Activated CD4-positive, alpha-beta T cell treated with anti-CD3 and anti-CD28 coated beads for 24 hours (primary cell): ENCODE results near the gene CCL1.

Source experiments
- DNase-seq, 2 donors: peaks; one replicate each; pipeline ENCODE4 v3.0.0-alpha.2; 2020; ENCODE audit warnings: low read depth in 2 of 2

The CCL1 gene, protein sequence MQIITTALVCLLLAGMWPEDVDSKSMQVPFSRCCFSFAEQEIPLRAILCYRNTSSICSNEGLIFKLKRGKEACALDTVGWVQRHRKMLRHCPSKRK

DNA sequence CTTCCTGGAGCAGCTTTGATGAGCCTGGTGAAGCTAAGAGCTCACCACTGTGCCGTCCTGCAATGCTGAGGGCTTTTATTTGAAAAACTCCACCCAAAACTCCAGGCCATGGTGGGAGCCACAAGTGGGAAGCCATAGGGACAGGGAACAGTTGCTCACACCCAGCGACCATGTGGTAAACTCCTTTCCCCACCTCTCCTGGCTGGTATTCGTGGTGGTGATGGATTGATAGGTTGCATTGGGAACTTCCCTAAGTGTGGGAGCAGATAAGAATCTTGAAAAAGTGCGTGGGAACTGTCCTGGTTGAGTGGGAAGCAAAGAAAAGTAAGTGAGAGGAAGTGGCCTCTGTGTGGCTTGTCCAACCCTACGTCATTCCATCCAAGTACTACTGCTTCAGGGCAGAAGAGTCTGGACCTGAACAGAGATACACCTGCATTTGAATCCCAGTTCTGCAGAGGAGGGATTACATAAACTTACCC lies at the start of gene CCL1:
TSS of gene CCL1 (minus strand) at position 51 of the 479 bp plus-strand sequence. CDS start 72 bp downstream, outside the sequence.
- no peak for DNase-seq

DNA sequence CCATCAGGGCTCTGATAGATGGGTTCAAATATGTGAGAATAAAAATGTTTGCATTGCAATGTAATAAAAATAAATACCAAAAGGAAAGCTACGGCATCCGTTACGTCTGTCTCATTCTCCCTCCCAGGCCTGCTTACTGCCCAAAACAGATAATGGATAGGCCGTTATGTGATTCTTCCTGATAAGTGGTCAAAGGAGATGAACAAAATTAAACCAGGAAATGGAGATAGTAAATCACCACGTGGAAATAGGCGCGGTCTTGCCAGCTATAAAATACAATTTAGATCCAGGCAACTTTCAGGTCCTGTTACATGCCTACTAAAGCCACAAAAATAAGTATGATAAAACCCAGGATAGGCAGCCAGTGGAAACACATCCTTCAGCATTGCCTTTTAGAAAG lies 49.5 kb upstream of the CCL1 start:
- DNase-seq = no peak

DNA sequence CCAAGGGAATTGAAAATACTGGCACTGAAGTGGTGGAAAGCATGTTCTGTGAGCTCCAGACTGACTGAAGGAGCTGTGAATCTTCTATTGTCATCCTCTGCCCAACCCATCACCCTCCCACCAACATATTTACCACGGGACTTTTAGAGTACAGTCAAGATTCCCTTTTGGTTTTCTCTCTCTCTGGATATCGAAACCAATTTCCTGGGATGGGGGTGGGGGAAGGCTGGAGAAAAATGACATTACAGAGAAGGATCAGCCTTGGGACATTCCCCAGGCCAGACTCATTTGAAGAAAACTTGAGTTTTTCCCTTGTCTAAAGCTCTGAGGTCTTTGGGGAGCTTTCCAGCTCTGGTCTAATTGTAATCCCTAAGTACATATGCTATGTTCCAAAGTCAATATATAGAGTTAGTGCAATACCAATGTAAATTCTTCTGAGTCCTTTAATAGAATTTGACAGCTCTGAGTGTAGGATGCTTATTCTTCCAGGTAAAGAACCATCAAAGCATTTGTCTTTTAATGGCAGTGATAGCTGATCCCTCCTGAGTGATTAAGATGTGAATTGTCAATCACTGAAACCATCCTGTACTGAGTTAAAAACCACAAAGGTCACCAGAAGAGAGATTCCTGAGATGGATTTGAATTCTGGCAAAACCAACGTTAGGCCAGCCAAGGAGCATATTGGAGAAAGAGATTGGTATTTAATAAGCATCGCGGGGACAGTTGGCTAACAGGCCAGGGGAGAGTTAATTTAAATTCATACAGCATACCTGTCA lies 48.8 kb upstream of the CCL1 start:
- no peak for DNase-seq

DNA sequence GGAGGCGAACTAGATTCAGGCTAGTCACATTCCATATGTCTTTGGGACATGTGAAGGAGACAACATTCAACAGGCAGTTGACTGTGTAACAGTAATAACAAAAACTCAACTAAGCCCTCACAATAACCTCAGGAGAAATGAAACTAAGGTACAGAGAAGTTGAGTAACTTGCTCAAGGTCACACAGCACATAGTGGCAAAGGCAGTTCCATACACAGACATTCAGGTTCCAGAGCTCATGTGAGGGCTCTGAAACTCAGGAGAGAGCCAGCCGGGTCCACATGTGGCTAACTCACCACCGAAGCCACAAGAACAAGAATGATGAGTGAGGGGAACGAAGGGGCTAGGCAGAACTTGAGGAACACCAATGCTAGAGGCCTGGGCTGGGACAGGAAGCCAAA lies 46.3 kb upstream of the CCL1 start:
- no peak for DNase-seq

DNA sequence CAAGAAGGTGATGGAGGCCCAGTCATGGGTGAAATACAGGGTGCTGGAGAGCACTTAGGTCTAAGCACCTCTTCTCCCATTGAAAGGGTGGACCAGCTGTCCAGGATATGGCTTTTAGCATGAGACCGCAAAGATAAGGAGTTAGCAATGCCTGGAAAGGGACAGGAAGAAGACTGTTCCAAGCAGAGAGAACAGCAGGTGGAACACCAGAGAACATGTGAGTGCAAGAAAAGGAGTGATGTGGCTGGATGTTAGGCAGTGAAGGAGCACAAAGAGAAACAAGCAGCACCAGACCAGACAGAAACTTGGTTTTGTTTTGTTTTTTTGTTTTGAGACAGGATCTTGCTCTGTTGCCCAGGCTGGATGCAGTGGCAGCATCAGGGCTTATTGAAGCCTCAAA lies 45.4 kb upstream of the CCL1 start:
- DNase-seq = no peak

DNA sequence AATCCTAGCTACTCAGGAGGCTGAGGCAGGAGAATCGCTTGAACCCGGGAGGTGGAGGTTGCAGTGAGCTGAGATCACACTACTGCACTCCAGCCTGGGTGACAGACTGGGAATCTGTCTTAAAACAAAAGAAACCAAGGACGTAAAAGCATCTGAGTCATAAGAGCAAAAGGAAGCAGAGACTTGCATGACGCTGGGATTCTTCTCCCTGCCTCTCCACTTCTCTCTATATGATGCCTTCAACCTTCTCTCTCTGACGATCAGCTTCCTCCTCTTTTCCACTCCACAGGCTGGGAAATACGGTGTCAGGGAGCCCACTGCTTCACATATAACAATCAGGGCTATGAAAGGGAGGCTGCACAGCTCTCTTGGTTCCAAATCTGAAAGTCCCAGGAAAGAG lies 43.2 kb upstream of the CCL1 start:
- no peak for DNase-seq

DNA sequence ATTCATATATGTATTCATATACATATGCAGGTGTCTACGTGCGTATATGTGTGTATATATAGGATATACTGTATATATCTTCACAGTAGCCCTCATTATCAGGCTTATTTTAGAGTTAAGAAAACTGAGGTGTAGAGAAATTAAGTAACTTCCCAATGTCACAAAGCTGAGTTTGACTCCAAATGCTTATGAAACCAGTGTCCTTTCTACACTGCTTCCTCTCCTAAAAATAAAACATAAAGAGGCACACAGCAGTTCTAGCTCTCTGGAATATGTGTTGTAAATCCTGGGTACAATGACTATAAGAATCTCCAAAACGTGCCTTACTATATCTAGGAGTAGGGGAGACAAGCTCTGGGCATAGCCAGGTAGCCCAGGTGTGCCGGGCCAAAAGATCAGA lies 40.0 kb upstream of the CCL1 start:
- no peak for DNase-seq

DNA sequence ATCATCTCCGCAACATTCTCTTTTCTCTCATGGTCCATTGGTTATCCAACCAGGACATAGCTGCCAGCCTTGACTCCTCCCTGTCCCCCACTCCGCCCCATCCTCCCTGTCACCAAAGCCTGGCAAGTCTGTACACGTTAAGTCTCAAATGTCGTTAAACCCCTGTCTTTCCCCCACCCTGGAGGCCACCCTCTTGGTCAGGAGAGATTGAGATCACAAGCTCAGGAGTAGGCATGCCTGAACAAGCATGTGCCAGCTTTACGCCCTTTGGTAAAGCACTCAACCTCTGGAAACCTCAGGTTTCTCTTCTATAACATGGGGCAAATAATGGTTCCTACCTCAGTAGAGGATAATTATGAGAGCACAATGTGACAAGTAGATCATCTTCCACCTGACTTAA lies 38.1 kb upstream of the CCL1 start:
- DNase-seq = no peak

DNA sequence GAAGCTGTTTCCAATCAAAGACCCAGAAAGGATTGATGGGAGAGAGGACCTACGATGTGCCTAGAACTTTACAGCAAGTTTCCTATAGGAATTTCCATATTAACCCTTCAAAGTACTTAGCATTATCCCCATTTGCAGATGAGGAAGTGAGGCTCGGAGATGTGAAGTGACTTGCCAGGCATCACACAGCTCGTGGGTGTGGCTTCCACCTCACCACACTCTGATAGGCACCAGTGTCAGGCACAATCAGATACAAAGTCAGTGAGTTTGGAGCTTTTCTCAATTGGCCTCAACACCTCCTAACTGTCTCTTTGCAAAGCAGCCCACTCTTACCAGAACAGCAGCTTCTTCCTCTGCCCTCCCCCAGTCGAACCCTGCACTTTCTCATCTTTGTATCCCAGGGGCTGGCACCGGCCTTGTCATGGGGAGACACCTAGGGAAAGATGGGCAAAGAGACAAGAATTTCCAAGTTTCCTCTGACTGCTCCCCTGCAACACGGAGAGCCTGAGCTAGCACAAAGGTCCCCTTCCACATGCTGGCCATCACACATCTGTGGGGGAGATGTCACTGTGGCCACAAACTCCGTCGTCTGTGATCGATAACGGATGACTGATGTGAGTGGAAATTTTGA lies 37.4 kb upstream of the CCL1 start:
- no peak for DNase-seq

DNA sequence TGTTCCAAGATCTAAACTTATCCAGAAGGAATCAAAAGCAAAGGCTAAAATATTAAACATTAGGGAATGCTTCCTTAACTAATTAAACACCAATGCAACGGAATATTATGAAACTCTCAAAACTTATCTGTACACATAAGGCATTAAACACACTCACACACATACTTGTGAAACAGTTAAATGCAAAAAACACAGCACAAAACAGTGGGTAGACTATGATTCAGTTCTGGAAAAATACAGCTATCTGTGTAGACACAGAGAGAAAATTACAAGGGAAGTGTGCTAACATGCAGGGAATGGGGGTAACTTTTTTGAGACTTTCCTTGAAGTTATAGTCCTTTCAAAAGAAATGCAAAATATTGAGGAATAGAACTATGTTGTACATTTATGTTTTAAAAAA lies 36.7 kb upstream of the CCL1 start:
- no peak for DNase-seq

DNA sequence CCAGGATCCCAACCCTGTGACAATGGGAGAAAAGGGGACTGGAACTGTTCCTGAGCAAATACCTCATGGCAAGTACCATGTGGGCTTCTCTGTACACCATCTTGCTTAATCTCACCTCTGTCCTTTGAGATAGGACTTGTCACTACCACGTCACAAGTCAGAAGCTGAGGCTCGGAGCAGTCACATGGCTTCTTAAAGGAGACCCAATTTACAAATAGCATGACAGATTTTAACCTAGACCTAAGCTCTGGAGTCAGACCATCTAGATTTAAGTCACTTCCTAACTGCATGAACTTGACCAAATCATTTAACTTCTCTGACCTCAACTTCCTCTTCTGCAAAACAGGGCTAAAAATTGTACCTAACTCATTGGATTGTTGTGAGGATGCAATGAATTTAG lies 36.0 kb upstream of the CCL1 start:
- DNase-seq = no peak

DNA sequence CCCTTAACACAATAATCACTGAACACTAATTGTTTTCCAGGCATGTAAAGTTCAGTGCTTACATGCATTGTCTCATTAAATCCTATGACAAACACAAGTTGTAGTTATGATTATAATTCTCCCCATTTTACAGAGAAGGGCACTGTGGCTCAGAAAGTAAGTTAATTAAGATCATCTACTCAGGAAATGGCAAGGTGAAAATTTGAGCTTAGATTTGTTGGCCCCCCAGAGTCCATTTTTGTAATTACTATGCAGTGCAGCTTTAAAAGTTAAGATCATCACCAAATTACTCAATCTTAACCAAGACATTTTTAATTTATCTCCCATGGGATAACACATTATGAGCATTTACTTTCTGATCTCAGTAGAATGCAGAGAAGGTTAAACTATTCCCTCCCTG lies 34.2 kb upstream of the CCL1 start:
- DNase-seq = no peak

DNA sequence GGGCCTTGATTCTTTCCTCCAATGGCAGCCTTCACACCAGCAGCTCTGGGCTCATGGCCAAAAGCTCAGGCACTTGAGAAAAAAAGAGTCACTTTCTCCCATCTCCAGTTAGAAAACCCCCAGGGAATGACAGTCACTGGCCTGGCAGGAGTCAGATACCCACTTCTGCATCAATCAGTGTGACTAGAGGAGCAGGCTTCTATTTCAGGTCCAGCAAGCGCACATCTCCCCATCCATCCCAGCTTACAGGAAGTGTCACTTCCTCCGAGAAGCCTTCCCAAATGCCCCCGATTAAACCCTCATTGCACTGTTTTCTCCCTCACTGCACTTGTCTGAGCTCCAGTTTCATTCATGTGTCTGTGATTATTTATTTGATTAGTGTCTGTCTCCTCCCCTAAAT lies 30.4 kb upstream of the CCL1 start:
- DNase-seq = no peak

DNA sequence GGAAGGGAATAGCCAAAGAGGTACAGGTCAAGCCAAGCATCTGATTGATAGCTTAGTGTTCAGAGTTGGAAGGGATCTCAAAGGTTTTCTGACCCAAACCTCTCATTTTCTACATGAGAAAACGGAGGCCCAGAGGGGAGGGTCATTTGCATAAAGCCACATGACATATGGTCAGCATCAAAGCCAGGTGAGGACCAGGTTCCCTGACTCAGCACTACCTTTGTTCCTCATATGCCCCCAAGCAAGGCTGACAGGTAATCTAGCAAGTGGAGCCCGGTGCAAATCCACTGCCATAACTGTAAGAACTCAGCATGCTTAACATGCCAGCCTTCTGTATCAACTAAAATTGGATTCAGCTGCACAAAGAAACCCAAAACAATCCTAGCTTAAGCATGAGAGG lies 28.2 kb upstream of the CCL1 start:
- DNase-seq = no peak

DNA sequence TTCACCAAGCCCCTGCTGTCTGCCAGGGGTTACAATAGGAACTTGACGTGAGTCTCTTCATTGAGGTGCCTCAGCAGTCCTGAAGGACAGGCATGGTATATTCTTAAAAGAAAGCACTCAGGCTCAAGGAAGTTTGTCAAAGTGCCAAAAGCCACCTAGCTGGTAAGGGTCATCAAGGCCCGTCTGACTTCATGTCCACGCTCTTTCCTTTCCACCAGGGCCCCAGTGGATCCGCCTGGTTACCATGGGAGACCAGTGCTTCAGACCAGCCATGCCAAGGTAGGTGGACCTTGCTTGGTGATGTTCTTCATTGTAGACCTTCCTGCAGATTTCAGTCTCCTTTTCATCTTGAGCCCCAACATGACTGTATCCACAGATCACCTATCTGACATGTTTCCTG lies 27.6 kb upstream of the CCL1 start:
- no peak for DNase-seq

DNA sequence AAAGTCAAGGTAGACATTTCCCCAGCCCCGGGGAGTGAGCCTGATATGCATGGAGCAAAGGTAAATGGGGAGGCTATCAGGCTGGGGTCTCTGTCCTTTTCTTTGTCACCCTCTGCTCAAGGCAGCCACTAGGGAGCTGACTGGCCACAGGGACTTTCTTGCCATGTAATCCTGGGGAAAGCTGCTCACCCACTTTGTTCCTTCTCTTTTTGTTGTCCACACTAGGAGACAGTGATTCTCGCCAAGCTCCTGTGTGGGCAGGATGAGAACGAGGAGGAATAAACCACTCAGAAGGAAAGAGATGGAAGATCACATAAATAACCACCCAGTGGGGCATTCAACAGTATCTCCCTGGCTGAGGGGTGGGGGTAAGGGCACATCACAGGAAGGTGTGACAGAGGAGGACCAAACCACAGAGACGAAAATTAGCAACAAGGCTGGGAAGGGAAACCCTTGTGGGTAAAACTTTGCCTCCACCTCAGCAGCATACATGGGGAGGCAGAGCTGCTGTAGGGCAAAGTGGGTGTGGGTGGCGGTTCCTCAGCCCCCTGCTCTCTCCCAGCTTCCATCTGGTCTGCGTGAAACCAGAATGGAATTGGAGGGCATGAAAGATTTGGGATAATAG lies 26.2 kb upstream of the CCL1 start:
- no peak for DNase-seq

DNA sequence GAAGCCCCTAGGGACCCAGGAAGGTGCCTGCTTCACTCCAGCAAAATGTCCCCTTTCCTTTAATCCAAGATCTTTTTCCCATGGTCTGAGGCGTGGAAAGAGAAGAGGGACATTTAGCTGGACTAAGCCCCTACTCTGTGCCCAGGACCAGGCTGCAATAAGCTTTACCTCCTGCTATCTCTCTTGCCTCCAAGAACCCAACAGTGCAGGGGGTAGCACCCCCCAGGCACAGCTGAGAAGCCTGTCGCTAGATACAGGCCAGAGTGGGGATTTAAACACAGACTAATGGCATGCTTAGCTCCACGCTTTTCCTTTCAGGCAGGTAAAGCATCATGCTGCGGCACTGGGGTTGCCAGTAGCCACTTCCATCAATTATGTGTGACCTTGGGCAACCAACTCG lies 24.5 kb upstream of the CCL1 start:
- no peak for DNase-seq

DNA sequence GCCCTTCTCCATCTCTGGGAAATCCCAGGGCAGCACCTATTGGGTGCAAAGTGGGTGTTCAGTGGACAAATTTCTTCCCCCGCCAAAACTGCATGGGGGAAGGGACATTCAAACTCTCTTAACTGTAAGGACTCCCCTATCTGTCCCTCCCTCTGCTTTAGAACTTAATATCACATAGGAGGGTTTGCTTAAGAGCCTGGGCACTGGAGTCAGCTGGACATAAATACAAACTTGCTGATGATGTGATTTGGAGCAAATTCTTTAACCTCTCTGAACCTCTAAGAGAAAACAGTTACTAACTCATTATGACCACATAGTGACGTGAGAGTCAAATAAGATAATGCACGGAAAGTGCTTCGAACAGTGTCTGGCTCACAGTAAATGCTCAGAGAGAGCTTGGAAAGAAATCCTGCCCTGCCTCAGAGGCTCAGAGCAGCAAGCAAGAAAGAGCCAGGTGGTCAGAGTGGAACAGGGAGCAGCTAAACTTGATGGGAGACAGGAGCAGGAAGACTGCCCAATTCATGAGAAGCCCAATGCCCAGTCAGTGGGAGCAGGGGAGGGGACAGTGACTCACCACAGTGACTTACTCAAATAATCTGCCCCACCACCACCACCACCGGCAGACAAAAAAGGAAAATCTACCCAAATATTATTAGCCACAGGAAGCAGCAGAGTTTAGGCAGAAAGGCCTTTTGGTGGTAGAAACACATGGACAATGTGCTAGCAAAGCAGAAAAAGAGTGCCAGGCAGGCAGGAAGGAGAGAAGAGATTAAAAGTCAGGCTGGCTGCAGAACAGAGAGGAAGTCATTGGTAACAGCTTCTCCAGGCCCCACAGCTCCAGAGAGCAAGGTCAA lies 23.9 kb upstream of the CCL1 start:
- no peak for DNase-seq

DNA sequence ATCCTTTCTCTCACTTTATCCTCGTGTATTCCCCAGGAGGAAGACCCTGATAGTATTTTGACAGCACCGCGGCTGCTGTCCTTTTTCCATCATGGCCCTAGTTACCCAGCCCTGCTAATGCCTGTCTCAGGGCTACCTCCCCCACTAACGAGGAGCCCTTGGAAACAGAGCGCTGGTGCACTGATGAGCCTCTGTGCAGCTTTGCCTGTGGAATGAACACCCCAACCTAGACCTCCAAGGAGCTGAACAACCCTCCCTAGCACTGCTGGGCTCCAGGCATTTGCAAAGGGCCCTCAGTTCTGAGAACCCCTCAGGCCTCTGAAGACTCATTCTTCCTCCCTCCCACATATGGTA lies 23.3 kb upstream of the CCL1 start:
- no peak for DNase-seq

DNA sequence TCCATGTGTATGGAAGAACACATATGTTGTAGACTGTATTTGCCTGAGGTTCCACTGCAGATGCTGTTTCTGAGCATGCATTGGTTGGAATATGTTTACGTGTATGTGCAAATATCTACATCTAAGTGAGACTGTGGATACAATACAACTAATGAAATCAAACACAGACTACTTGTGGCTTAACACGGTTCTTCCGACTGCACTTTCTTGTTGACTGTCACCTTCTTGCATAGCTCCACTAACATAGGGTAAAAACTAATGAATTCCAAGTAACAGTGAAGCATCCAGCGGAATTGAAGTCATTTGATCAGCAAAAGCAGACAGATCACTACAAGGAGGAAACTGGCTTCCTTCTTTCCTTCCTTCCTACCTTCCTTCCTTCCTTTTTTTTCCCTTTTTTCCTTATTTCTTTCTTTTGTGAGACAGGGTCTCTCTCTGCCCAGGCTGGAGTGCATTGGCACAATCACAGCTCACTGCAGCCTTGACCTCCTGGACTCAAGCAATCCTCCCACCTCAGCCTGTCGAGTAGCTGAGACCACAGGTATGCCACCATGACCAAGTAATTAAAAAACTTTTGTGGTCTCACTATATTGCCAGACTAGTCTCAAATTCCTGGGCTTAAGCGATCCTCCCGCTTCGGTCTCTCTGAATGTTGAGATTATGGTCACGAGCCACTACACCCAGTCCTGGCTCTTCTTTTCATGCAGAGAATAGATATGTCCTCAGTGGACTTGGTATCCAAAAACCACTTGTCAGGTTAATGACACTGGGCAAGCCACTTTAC lies 22.0 kb upstream of the CCL1 start:
- DNase-seq = no peak

DNA sequence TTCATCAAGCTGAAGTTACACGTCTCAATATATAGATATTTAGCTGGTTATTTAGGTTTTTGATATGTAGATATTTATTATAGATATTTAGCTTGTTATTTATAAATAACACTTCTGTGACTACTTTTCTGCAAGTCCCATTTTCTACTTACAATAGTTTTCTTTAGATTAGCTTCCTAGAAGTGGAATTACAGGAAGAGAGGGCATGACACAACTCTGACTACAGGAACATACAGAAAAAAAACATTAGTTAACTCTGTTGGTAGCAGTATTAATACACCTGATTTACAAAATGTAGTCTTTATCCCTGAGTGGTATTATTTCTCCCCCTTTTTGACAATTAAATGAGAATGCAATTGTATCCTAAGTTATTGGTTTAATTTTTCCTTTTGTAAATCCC lies 21.2 kb upstream of the CCL1 start:
- no peak for DNase-seq
